ENCODE measurements around the gene CAST. TPM values are rescaled to one million over a fixed set of nuclear protein-coding genes. Genes with fewer than 3 reads are reported as not detected.

CAST gene
- total RNA-seq, 1 donor from 2014 or later = 287 TPM

GRCh38 chr5:96809921-96810320 lies 147.7 kb downstream of the CAST start:
- no peak for FAIRE-seq
- peak; percentile 27 for DNase-seq (ENCODE audit: low read depth)
- Mint-ChIP-seq H3K4me1 (ENCODE audit: low read depth, unreplicated experiment) (peaks cover 11% of the 10 kb centered on the region), H3K9me3 (ENCODE audit: unreplicated experiment) (no peaks in the 10 kb centered on the region), H3K27me3 (ENCODE audit: low read depth, unreplicated experiment) (peaks cover 8% of the 10 kb centered on the region), H3K36me3 (ENCODE audit: low read depth, unreplicated experiment) (no peaks in the 10 kb centered on the region), H3K27ac (ENCODE audit: unreplicated experiment) (no peak overlapping the region), H3K4me3 (ENCODE audit: unreplicated experiment) (no peak overlapping the region)
- Histone ChIP-seq H3K36me3 (ENCODE audit: insufficient read depth, low read length) (no peaks in the 10 kb centered on the region), H3K27me3 (ENCODE audit: insufficient read depth, low read length) (peaks cover 2% of the 10 kb centered on the region), H3K4me1 (ENCODE audit: insufficient read depth, low read length) (peaks cover 5% of the 10 kb centered on the region), H3K4me2 (ENCODE audit: low read length) (no peak overlapping the region), H3K4me3 (ENCODE audit: insufficient read depth, low read depth, low read length) (no peak overlapping the region), H3K79me2 (ENCODE audit: insufficient read depth, low read length) (no peaks in the 10 kb centered on the region), H3K9me3 (ENCODE audit: insufficient read depth, low read depth, low read length) (no peaks in the 10 kb centered on the region), H3K9ac (ENCODE audit: low read length) (no peak overlapping the region), H2AFZ (ENCODE audit: low read depth, low read length) (no peak overlapping the region), H4K20me1 (ENCODE audit: insufficient read depth, low read length) (no peaks in the 10 kb centered on the region), H3K27ac (ENCODE audit: low read depth, low read length) (no peak overlapping the region)
- no peak for TF ChIP-seq CTCF (IDR thresholded peaks at IDR 0.05; ENCODE audit: insufficient read depth, low read depth, low read length)
- TF ChIP-seq EZH2 (IDR thresholded peaks at IDR 0.05; ENCODE audit: insufficient read depth, low read length) = no peak

- Histone ChIP-seq H3K4me1 (ENCODE audit: insufficient read depth, low read length) (no peaks in the 10 kb centered on the region), H3K79me2 (ENCODE audit: insufficient read depth, low read length) (no peaks in the 10 kb centered on the region), H3K4me3 (ENCODE audit: insufficient read depth, low read depth, low read length) (no peak overlapping the region), H4K20me1 (ENCODE audit: insufficient read depth, low read length) (no peaks in the 10 kb centered on the region), H3K9ac (ENCODE audit: low read length) (no peak overlapping the region), H2AFZ (ENCODE audit: low read depth, low read length) (no peak overlapping the region), H3K27me3 (ENCODE audit: insufficient read depth, low read length) (peaks cover 2% of the 10 kb centered on the region), H3K36me3 (ENCODE audit: insufficient read depth, low read length) (no peaks in the 10 kb centered on the region), H3K4me2 (ENCODE audit: low read length) (no peak overlapping the region), H3K27ac (ENCODE audit: low read depth, low read length) (no peak overlapping the region), H3K9me3 (ENCODE audit: insufficient read depth, low read depth, low read length) (no peaks in the 10 kb centered on the region)
- Mint-ChIP-seq H3K4me3 (ENCODE audit: unreplicated experiment) (no peak overlapping the region), H3K27me3 (ENCODE audit: low read depth, unreplicated experiment) (peaks cover 16% of the 10 kb centered on the region), H3K27ac (ENCODE audit: unreplicated experiment) (no peak overlapping the region), H3K9me3 (ENCODE audit: unreplicated experiment) (no peaks in the 10 kb centered on the region), H3K36me3 (ENCODE audit: low read depth, unreplicated experiment) (no peaks in the 10 kb centered on the region), H3K4me1 (ENCODE audit: low read depth, unreplicated experiment) (peaks cover 5% of the 10 kb centered on the region)
- no peak for DNase-seq (ENCODE audit: low read depth)
- no peak for TF ChIP-seq EZH2 (IDR thresholded peaks at IDR 0.05; ENCODE audit: insufficient read depth, low read length)
- no peak for TF ChIP-seq CTCF (IDR thresholded peaks at IDR 0.05; ENCODE audit: insufficient read depth, low read depth, low read length)
- no peak for FAIRE-seq
These were observed 150.7 kb downstream of the CAST start for GRCh38 chr5:96812851-96813250.

GRCh38 chr5:96814041-96814440 lies 151.9 kb downstream of the CAST start:
- no peaks in the 10 kb centered on the region for H3K9me3 Mint-ChIP-seq (ENCODE audit: unreplicated experiment)
- Histone ChIP-seq H3K36me3 (ENCODE audit: insufficient read depth, low read length) (no peaks in the 10 kb centered on the region), H3K27ac (ENCODE audit: low read depth, low read length) (no peak overlapping the region), H4K20me1 (ENCODE audit: insufficient read depth, low read length) (no peaks in the 10 kb centered on the region), H3K4me1 (ENCODE audit: insufficient read depth, low read length) (no peaks in the 10 kb centered on the region), H2AFZ (ENCODE audit: low read depth, low read length) (no peak overlapping the region), H3K9me3 (ENCODE audit: insufficient read depth, low read depth, low read length) (no peaks in the 10 kb centered on the region), H3K79me2 (ENCODE audit: insufficient read depth, low read length) (no peaks in the 10 kb centered on the region), H3K9ac (ENCODE audit: low read length) (no peak overlapping the region), H3K27me3 (ENCODE audit: insufficient read depth, low read length) (peaks cover 2% of the 10 kb centered on the region), H3K4me3 (ENCODE audit: insufficient read depth, low read depth, low read length) (no peak overlapping the region), H3K4me2 (ENCODE audit: low read length) (no peak overlapping the region)
- DNase-seq (ENCODE audit: low read depth) = no peak
- peaks cover 5% of the 10 kb centered on the region for H3K4me1 Mint-ChIP-seq (ENCODE audit: low read depth, unreplicated experiment)
- no peak for FAIRE-seq
- H3K36me3 Mint-ChIP-seq (ENCODE audit: low read depth, unreplicated experiment) = no peaks in the 10 kb centered on the region
- TF ChIP-seq CTCF (IDR thresholded peaks at IDR 0.05; ENCODE audit: insufficient read depth, low read depth, low read length) = no peak
- H3K27ac Mint-ChIP-seq (ENCODE audit: unreplicated experiment) = no peak overlapping the region
- no peak overlapping the region for H3K4me3 Mint-ChIP-seq (ENCODE audit: unreplicated experiment)
- H3K27me3 Mint-ChIP-seq (ENCODE audit: low read depth, unreplicated experiment) = peaks cover 16% of the 10 kb centered on the region

All from astrocyte (in vitro differentiated cells and primary cell).